ENCODE data around the gene LCE2D. TPM values are rescaled to one million over a fixed set of nuclear protein-coding genes. Genes with fewer than 3 reads are reported as not detected.

LCE2D gene
- total RNA-seq, 1 experiment from 2014 or later = not detected

GRCh38 chr1:152643945-152644344 is 19.2 kb upstream of the LCE2D start:
- Histone ChIP-seq H3K14ac (ENCODE audit: insufficient read depth, low read length) (no peak overlapping the region), H3K9me3 (ENCODE audit: control insufficient read depth, low read depth, low read length) (peaks cover 92% of the 10 kb centered on the region), H2BK120ac (ENCODE audit: low read depth, low read length, poor library complexity, severe bottlenecking) (no peak overlapping the region), H3K23ac (ENCODE audit: insufficient read length, low read depth, low read length) (no peak overlapping the region), H3K4ac (ENCODE audit: low read depth, low read length) (no peak overlapping the region), H3K79me2 (ENCODE audit: insufficient read depth, low read length) (no peaks in the 10 kb centered on the region), H4K5ac (ENCODE audit: insufficient read length, low read depth, low read length) (no peak overlapping the region), H4K20me1 (ENCODE audit: control insufficient read depth, insufficient read depth, insufficient read length) (no peaks in the 10 kb centered on the region), H2BK20ac (ENCODE audit: low read depth, low read length, poor library complexity, severe bottlenecking) (no peak overlapping the region), H3K27ac (ENCODE audit: insufficient read length, low read depth, low read length) (no peak overlapping the region), H3K18ac (ENCODE audit: insufficient read length, low read depth, low read length) (no peak overlapping the region), H2BK12ac (ENCODE audit: insufficient read length, low read depth, low read length) (no peak overlapping the region), H2BK5ac (ENCODE audit: insufficient read length, low read length) (no peak overlapping the region), H3K4me2 (ENCODE audit: insufficient read depth, insufficient read length, low read length) (no peak overlapping the region), H3K4me1 (ENCODE audit: insufficient read depth, low read length) (no peaks in the 10 kb centered on the region), H3K27me3 (ENCODE audit: insufficient read depth, low read length) (no peaks in the 10 kb centered on the region), H3K23me2 (ENCODE audit: insufficient read length, low read depth, low read length, poor library complexity, severe bottlenecking) (no peaks in the 10 kb centered on the region), H3T11ph (ENCODE audit: low read length) (no peak overlapping the region), H3K9ac (ENCODE audit: extremely low read depth, insufficient read length, low read length) (no peak overlapping the region), H2BK15ac (ENCODE audit: low read depth, low read length) (no peak overlapping the region), H4K91ac (ENCODE audit: insufficient read length, low read depth, low read length) (no peak overlapping the region), H3K56ac (ENCODE audit: insufficient read length, low read depth, low read length) (no peak overlapping the region), H2AFZ (ENCODE audit: low read length) (no peak overlapping the region), H2AK5ac (ENCODE audit: insufficient read length, low read length) (no peak overlapping the region), H4K8ac (replicated peaks; ENCODE audit: insufficient read length, low read depth, low read length) (no peak overlapping the region), H3K79me1 (ENCODE audit: insufficient read depth, low read depth, low read length, poor library complexity, severe bottlenecking) (no peaks in the 10 kb centered on the region)
- peaks cover 0 to 26% (median 11%) of the 10 kb centered on the region in 3 experiments; a peak in 5 of 7 replicates for H3K36me3 Mint-ChIP-seq (ENCODE audit: insufficient read depth in 1 of 3, low read depth in 3 of 3)
- no peak overlapping the region for H3K4me3 Mint-ChIP-seq
- WGBS (ENCODE audit: extremely low coverage, insufficient read length, low lambda C conversion rate) = no CpG with 5 or more reads among the region's 3 CpGs
- H3K4me1 Mint-ChIP-seq = no peaks in the 10 kb centered on the region
- no peak for DNase-seq
- peaks cover 92 to 94% of the 10 kb centered on the region in 2 experiments for H3K9me3 Mint-ChIP-seq
- no peak overlapping the region for H3K27ac Mint-ChIP-seq
- no peak for TF ChIP-seq CTCF (conservative IDR thresholded peaks at IDR 0.05)
- H3K27me3 Mint-ChIP-seq (ENCODE audit: low read depth) = no peaks in the 10 kb centered on the region; the same call in 1 of the 2 replicates

Measured in H9 (cell line).